Measurements from ENCODE around the gene COL26A1. TPM values are rescaled to one million over a fixed set of nuclear protein-coding genes. Genes with fewer than 3 reads are reported as not detected.
"Not testable (repeated sequence)": the region's sequence is repeated elsewhere in the genome, so short reads cannot be mapped to it uniquely, and the experiment has no call there.

COL26A1 gene
- polyA plus RNA-seq, 1 donor (not counting 4 experiments of a cell fraction or from before 2014, with no cell fraction given) = not detected

GRCh38 chr7:101347477-101347876 is 15.2 kb upstream of the COL26A1 start:
- H3K9ac ChIP-seq (ENCODE audit: control insufficient read depth, extremely low read depth, insufficient read depth, low read length) = no peak overlapping the region
- no peak for DNase-seq (ENCODE audit: low read depth, low spot score)
- no peak for TF ChIP-seq EZH2 (IDR thresholded peaks at IDR 0.05; ENCODE audit: low read length)
- no peak for TF ChIP-seq CTCF (optimal IDR thresholded peaks at IDR 0.05 in 1 of 3, IDR thresholded peaks at IDR 0.05 in 1 of 3, conservative IDR thresholded peaks at IDR 0.05 in 1 of 3; ENCODE audit: extremely low read depth in 1 of 3, insufficient read depth in 2 of 3, low read length in 3 of 3)
- dilution Hi-C loops (cut with MboI; ENCODE audit: extremely low pct_ligation_motif_present, low sequenced_read_pairs) = no loop called here
- H3K79me2 ChIP-seq (ENCODE audit: control insufficient read depth, insufficient read depth, low read length) = no peaks in the 10 kb centered on the region
- no peak for FAIRE-seq
- H3K9me3 ChIP-seq (ENCODE audit: control insufficient read depth, low read depth, low read length) = no peaks in the 10 kb centered on the region
- H4K20me1 ChIP-seq (ENCODE audit: control insufficient read depth, extremely low read depth, insufficient read depth, low read length) = no peaks in the 10 kb centered on the region
- no peak overlapping the region for H3K27ac ChIP-seq (ENCODE audit: control insufficient read depth, insufficient read depth, low read length)
- H3K4me2 ChIP-seq (ENCODE audit: control insufficient read depth, extremely low read depth, insufficient read depth, low read depth, low read length) = no peak overlapping the region
- no peaks in the 10 kb centered on the region for H3K9me1 ChIP-seq (ENCODE audit: control insufficient read depth, extremely low read depth, insufficient read depth, low read length)
- no peaks in the 10 kb centered on the region for H3K27me3 ChIP-seq (ENCODE audit: control insufficient read depth, extremely low read depth, insufficient read depth, low read length)
- no peaks in the 10 kb centered on the region for H3K4me1 ChIP-seq (ENCODE audit: control insufficient read depth, extremely low read depth, insufficient read depth, low read length)
- no peak overlapping the region for H2AFZ ChIP-seq (ENCODE audit: control insufficient read depth, low read length)
- no peaks in the 10 kb centered on the region for H3K36me3 ChIP-seq (ENCODE audit: control insufficient read depth in 2 of 2, extremely low read depth in 1 of 2, insufficient read depth in 2 of 2, low read length in 2 of 2)
- no peak overlapping the region for H3K4me3 ChIP-seq (ENCODE audit: control insufficient read depth in 2 of 3, extremely low read depth in 1 of 3, insufficient read depth in 2 of 3, low read depth in 1 of 3, low read length in 3 of 3)

GRCh38 chr7:101348456-101349067 is 14.1 kb upstream of the COL26A1 start:
- H2AFZ ChIP-seq (ENCODE audit: control insufficient read depth, low read length); H3K36me3 ChIP-seq (ENCODE audit: control insufficient read depth in 2 of 2, extremely low read depth in 1 of 2, insufficient read depth in 2 of 2, low read length in 2 of 2); H3K9ac ChIP-seq (ENCODE audit: control insufficient read depth, extremely low read depth, insufficient read depth, low read length); H3K4me3 ChIP-seq (ENCODE audit: control insufficient read depth in 2 of 3, extremely low read depth in 1 of 3, insufficient read depth in 2 of 3, low read depth in 1 of 3, low read length in 3 of 3); H3K79me2 ChIP-seq (ENCODE audit: control insufficient read depth, insufficient read depth, low read length); H3K9me1 ChIP-seq (ENCODE audit: control insufficient read depth, extremely low read depth, insufficient read depth, low read length); H4K20me1 ChIP-seq (ENCODE audit: control insufficient read depth, extremely low read depth, insufficient read depth, low read length); H3K4me1 ChIP-seq (ENCODE audit: control insufficient read depth, extremely low read depth, insufficient read depth, low read length); H3K27ac ChIP-seq (ENCODE audit: control insufficient read depth, insufficient read depth, low read length); H3K9me3 ChIP-seq (ENCODE audit: control insufficient read depth, low read depth, low read length); FAIRE-seq; dilution Hi-C loops (cut with MboI; ENCODE audit: extremely low pct_ligation_motif_present, low sequenced_read_pairs); DNase-seq (ENCODE audit: low read depth, low spot score); H3K27me3 ChIP-seq (ENCODE audit: control insufficient read depth, extremely low read depth, insufficient read depth, low read length); H3K4me2 ChIP-seq (ENCODE audit: control insufficient read depth, extremely low read depth, insufficient read depth, low read depth, low read length): not testable (repeated sequence)

- dilution Hi-C loops (cut with MboI; ENCODE audit: extremely low pct_ligation_motif_present, low sequenced_read_pairs); H3K9me1 ChIP-seq (ENCODE audit: control insufficient read depth, extremely low read depth, insufficient read depth, low read length); H2AFZ ChIP-seq (ENCODE audit: control insufficient read depth, low read length); H3K9me3 ChIP-seq (ENCODE audit: control insufficient read depth, low read depth, low read length); H3K4me3 ChIP-seq (ENCODE audit: control insufficient read depth in 2 of 3, extremely low read depth in 1 of 3, insufficient read depth in 2 of 3, low read depth in 1 of 3, low read length in 3 of 3); H3K27me3 ChIP-seq (ENCODE audit: control insufficient read depth, extremely low read depth, insufficient read depth, low read length); H3K4me2 ChIP-seq (ENCODE audit: control insufficient read depth, extremely low read depth, insufficient read depth, low read depth, low read length); H3K4me1 ChIP-seq (ENCODE audit: control insufficient read depth, extremely low read depth, insufficient read depth, low read length); H4K20me1 ChIP-seq (ENCODE audit: control insufficient read depth, extremely low read depth, insufficient read depth, low read length); H3K27ac ChIP-seq (ENCODE audit: control insufficient read depth, insufficient read depth, low read length); H3K9ac ChIP-seq (ENCODE audit: control insufficient read depth, extremely low read depth, insufficient read depth, low read length); DNase-seq (ENCODE audit: low read depth, low spot score); FAIRE-seq; H3K79me2 ChIP-seq (ENCODE audit: control insufficient read depth, insufficient read depth, low read length); H3K36me3 ChIP-seq (ENCODE audit: control insufficient read depth in 2 of 2, extremely low read depth in 1 of 2, insufficient read depth in 2 of 2, low read length in 2 of 2): not testable (repeated sequence)
These were observed 13.4 kb upstream of the COL26A1 start for GRCh38 chr7:101349300-101349699.

Data from keratinocyte (primary cell).